Fibroblast of lung (primary cell): ENCODE measurements around the gene OR10G8. TPM values are rescaled to one million over a fixed set of nuclear protein-coding genes. Genes with fewer than 3 reads are reported as not detected.
"Not testable (repeated sequence)": the region's sequence is repeated elsewhere in the genome, so short reads cannot be mapped to it uniquely, and the experiment has no call there.

ENCODE experiments used
- DNase-seq, 2 donors: peaks; one replicate each; pipeline versions ENCODE4 v3.0.0 to v3.0.0-alpha.2; 2010; ENCODE audit warnings: low read depth in 2 of 2
- H2AFZ ChIP-seq: 2 replicates; pipeline ENCODE4 v1.5.1; 2012; ENCODE audit warnings: low read length, control low read depth, inconsistent platforms
- H3K27ac ChIP-seq: 2 replicates; pipeline ENCODE4 v1.5.1; 2011; ENCODE audit warnings: low read length, control low read depth; ENCODE audit not compliant: insufficient read depth
- H3K27me3 ChIP-seq: 2 replicates; pipeline ENCODE4 v1.5.1; 2011; ENCODE audit warnings: mild to moderate bottlenecking, low read length; ENCODE audit not compliant: control insufficient read depth, insufficient read depth
- H3K36me3 ChIP-seq: 2 replicates; pipeline ENCODE4 v1.5.1; 2011; ENCODE audit warnings: low read length; ENCODE audit not compliant: control insufficient read depth, insufficient read depth
- H3K4me1 ChIP-seq: 2 replicates; pipeline ENCODE4 v1.5.1; 2011; ENCODE audit warnings: low read length; ENCODE audit not compliant: control insufficient read depth, insufficient read depth; ENCODE audit errors: extremely low read depth
- H3K4me2 ChIP-seq: 2 replicates; pipeline ENCODE4 v1.5.1; 2011; ENCODE audit warnings: low read length, control low read depth; ENCODE audit not compliant: insufficient read depth; ENCODE audit errors: extremely low read depth
- H3K4me3 ChIP-seq, 4 experiments: fragments of 200-600 bp in 1 of 4; sonication (generic) in 1 of 4; replicated peaks in 1 of 4; 2 replicates each; pipeline ENCODE4 v1.5.1; 2011 to 2016; ENCODE audit warnings: low read length in 4 of 4, low read depth in 3 of 4, mild to moderate bottlenecking in 3 of 4, control low read depth in 2 of 4, inconsistent platforms in 1 of 4, mixed read lengths in 1 of 4; ENCODE audit not compliant: insufficient read depth in 1 of 4; ENCODE audit errors: control extremely low read depth in 1 of 4
- H3K79me2 ChIP-seq: 2 replicates; pipeline ENCODE4 v1.5.1; 2012; ENCODE audit warnings: mild to moderate bottlenecking, low read length, inconsistent platforms; ENCODE audit not compliant: control insufficient read depth, insufficient read depth
- H3K9ac ChIP-seq: 2 replicates; pipeline ENCODE4 v1.5.1; 2011; ENCODE audit warnings: mild to moderate bottlenecking, low read length, control low read depth; ENCODE audit not compliant: insufficient read depth
- H3K9me3 ChIP-seq: 2 replicates; pipeline ENCODE4 v1.5.1; 2012; ENCODE audit warnings: low read depth, low read length; ENCODE audit not compliant: control insufficient read depth, insufficient read depth
- H4K20me1 ChIP-seq: 2 replicates; pipeline ENCODE4 v1.5.1; 2011; ENCODE audit warnings: low read length; ENCODE audit not compliant: control insufficient read depth, insufficient read depth; ENCODE audit errors: extremely low read depth
- EZH2 ChIP-seq: IDR thresholded peaks from 2 replicates; pipeline ENCODE4 v1.5.1; 2012; ENCODE audit warnings: low read length, control low read depth, mild to moderate bottlenecking; ENCODE audit errors: missing control alignments
- polyA plus RNA-seq, 2 donors: library from polyadenylated mRNA; depleted of rRNA in 1 of 2; stranded (reverse) in 1 of 2; unstranded in 1 of 2; fragments of >200 nt; gene quantifications; 2 replicates each; pipeline ENCODE4 v1.2.1, GENCODE V29; 2011 to 2012; ENCODE audit warnings: missing spikeins in 1 of 2
- total RNA-seq: library from RNA; depleted of rRNA; stranded (reverse); fragments of >200 nt; gene quantifications from 2 replicates; pipeline ENCODE4 v1.2.1, GENCODE V29; 2014
- TF ChIP-seq, protein P1 (sequence below), 2 donors: IDR thresholded peaks in 1 of 2; conservative IDR thresholded peaks in 1 of 2; 1 replicate in 1 of 2; 2 replicates in 1 of 2; pipeline ENCODE4 v1.5.1; 2011 to 2012; ENCODE audit warnings: low read length in 2 of 2, control low read depth in 1 of 2, inconsistent platforms in 1 of 2, low read depth in 1 of 2, mild to moderate bottlenecking in 1 of 2

Gene OR10G8
- total and polyA plus RNA-seq, 2 donors (not counting 1 experiment from before 2014, with no cell fraction given), result not detected

DNA sequence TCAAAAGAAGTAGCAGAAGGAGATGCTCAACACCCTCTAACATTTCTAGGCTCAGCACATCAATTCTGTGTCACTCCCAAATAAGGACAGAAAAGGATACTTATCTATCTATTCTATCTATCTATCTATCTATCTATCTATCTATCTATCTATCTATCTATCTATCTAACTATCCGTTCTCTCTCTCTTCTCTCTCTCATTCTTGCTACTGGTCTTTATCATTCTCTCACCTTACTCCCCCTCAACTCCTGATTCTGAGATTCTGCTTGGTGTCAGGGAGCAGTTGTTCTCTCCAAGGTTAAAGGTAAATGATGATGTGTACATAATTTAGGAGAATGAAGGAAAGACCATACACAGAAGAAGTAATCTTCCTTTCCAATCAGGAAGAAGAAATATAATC is 31.5 kb upstream of the OR10G8 start, which contains the start of gene OR10G6:
OR10G6 (minus strand) TSS at position 43 of the 400 bp plus-strand sequence; CDS start at position 43, 0 bp downstream.
- Histone ChIP-seq H4K20me1 (no peaks in the 10 kb centered on the region), H3K4me3 (no peak within 1 kb of the TSS), H3K9ac (no peak within 1 kb of the TSS), H3K4me2 (no peak within 1 kb of the TSS), H2AFZ (no peak within 1 kb of the TSS), H3K9me3 (no peaks in the 10 kb centered on the region), H3K4me1 (no peaks in the 10 kb centered on the region), H3K27ac (no peak within 1 kb of the TSS), H3K27me3 (no peaks in the 10 kb centered on the region), H3K79me2 (no peaks in the 10 kb centered on the region), H3K36me3 (no peaks in the 10 kb centered on the region)
- no peak for TF ChIP-seq EZH2
- TF ChIP-seq, protein P1, sequence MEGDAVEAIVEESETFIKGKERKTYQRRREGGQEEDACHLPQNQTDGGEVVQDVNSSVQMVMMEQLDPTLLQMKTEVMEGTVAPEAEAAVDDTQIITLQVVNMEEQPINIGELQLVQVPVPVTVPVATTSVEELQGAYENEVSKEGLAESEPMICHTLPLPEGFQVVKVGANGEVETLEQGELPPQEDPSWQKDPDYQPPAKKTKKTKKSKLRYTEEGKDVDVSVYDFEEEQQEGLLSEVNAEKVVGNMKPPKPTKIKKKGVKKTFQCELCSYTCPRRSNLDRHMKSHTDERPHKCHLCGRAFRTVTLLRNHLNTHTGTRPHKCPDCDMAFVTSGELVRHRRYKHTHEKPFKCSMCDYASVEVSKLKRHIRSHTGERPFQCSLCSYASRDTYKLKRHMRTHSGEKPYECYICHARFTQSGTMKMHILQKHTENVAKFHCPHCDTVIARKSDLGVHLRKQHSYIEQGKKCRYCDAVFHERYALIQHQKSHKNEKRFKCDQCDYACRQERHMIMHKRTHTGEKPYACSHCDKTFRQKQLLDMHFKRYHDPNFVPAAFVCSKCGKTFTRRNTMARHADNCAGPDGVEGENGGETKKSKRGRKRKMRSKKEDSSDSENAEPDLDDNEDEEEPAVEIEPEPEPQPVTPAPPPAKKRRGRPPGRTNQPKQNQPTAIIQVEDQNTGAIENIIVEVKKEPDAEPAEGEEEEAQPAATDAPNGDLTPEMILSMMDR (conservative IDR thresholded peaks at IDR 0.05 in 1 of 2, IDR thresholded peaks at IDR 0.05 in 1 of 2; ENCODE audit: low read depth in 1 of 2, low read length in 2 of 2), result no peak
- no peak for DNase-seq

DNA sequence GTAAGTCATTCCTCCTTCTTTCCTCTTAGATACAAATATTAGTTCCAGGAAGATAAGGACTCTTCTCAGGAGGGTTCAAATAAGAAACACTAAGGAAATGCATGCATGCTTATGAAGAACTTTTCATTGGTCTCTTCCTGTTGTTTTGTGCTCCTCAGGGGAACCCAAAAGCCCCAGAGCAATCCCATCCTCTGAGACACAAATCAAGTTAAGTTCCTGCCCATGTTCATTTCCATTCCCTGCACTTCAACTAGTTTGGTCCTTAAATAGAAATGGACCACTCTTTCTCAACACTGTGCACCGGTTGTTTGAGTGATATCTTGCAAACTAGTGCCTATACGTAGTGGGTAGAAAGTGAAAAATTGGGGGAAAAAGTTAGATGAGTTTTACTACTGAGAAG is 13.9 kb upstream of the OR10G8 start, which contains the start of gene OR10G4:
OR10G4 (plus strand) TSS at position 301 of the 400 bp plus-strand sequence. CDS start 2,578 bp downstream, outside the sequence.
- Histone ChIP-seq H3K4me2 (no peak within 1 kb of the TSS), H3K4me3 (no peak within 1 kb of the TSS), H3K27ac (no peak within 1 kb of the TSS), H4K20me1 (no peaks in the 10 kb centered on the region), H2AFZ (no peak within 1 kb of the TSS), H3K36me3 (no peaks in the 10 kb centered on the region), H3K79me2 (no peaks in the 10 kb centered on the region), H3K9me3 (no peaks in the 10 kb centered on the region), H3K27me3 (no peaks in the 10 kb centered on the region), H3K4me1 (no peaks in the 10 kb centered on the region), H3K9ac (no peak within 1 kb of the TSS)
- no peak for DNase-seq
- TF ChIP-seq, protein P1 (conservative IDR thresholded peaks at IDR 0.05 in 1 of 2, IDR thresholded peaks at IDR 0.05 in 1 of 2; ENCODE audit: low read depth in 1 of 2, low read length in 2 of 2), result no peak
- TF ChIP-seq EZH2, result no peak

DNA sequence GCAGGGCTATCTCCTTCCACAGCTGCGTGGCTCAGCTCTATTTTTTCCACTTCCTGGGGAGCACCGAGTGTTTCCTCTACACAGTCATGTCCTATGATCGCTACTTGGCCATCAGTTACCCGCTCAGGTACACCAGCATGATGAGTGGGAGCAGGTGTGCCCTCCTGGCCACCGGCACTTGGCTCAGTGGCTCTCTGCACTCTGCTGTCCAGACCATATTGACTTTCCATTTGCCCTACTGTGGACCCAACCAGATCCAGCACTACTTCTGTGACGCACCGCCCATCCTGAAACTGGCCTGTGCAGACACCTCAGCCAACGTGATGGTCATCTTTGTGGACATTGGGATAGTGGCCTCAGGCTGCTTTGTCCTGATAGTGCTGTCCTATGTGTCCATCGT is 10.8 kb upstream of the OR10G8 start:
- not testable (repeated sequence) for H3K27me3 ChIP-seq, H3K9me3 ChIP-seq, H3K9ac ChIP-seq, H3K27ac ChIP-seq, H4K20me1 ChIP-seq, H3K36me3 ChIP-seq, H3K4me1 ChIP-seq, H3K79me2 ChIP-seq, DNase-seq, H2AFZ ChIP-seq, H3K4me3 ChIP-seq, H3K4me2 ChIP-seq
